HG03159 (cell line): ENCODE data around the gene ROBO1.

Source experiments
- ATAC-seq: cut with Tn5 transposase; IDR thresholded peaks from one replicate; pipeline ENCODE4 v1.9.1; 2021; ENCODE audit warnings: mild to moderate bottlenecking, moderate library complexity; ENCODE audit not compliant: unreplicated experiment

ROBO1 gene

DNA sequence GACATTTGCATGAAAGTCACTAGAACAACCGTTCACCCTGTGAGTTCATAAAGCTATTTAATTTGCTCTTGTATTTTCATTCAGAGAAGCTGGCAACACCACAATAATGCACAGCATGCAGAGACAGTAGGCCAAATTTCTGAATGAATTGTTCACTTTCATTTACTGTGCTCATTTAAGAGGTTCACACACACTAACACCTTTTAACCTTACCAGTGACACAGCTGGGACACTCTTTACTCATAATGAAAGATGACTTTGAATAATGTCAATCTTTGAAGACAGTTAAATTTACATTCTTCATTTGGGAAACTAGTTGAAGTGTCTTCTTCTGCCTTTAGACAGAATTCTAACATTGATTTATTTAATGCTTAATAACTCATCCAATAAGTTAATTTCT lies 95.7 kb downstream of the ROBO1 start:
- ATAC-seq, result no peak

DNA sequence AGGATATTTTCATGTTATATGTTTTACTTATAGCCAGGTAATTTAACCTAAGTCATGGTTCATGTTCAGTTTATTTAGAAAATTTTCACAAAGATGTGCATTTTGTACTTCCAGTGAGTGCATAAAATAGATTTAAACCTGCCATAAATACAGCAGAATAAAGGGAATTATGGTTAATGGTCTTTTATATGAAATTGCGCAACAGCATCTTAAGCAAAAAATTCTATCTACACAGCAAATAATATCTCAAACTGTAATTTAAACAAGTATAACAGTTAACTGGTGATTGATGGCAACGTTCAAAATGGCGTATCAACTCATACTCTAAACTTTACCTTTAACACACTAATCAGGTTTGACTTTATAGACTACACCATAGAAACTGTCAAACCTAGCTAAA lies 97.6 kb downstream of the ROBO1 start:
- no peak for ATAC-seq

- no peak for ATAC-seq
These were observed 103.3 kb downstream of the ROBO1 start for GRCh38 chr3:79664455-79664854.

GRCh38 chr3:79661896-79662295 lies 105.9 kb downstream of the ROBO1 start:
- no peak for ATAC-seq

GRCh38 chr3:79657076-79657475 lies 110.7 kb downstream of the ROBO1 start:
- no peak for ATAC-seq

- no peak for ATAC-seq
These were observed 113.8 kb downstream of the ROBO1 start for GRCh38 chr3:79654019-79654418.

DNA sequence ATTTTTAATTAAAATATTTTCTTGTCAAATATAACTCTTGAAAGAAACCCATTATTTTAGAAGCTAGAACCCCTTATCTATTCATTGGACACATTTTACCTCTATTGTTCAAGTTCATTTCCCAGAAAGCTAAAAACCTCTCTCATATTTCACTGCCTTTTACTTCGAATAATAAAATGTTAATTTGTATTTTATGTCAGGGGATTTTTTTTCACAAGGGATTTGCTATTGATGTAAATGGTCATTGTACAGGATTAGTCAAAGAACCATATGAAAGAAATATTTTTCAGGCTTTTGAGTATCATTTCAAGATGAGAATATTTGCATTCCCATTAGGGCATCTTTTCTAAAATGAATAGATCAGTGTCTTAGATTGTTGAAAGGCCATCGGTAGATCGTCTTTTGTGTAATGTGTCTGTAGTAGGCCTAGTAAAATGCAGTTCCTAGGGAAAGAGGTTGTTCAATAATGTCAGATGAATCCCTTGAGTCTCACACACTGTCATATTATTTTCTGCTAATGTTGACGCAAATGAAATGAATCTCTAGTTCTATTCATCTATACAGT lies 114.5 kb downstream of the ROBO1 start:
- ATAC-seq, result no peak

- no peak for ATAC-seq
These were observed 116.2 kb downstream of the ROBO1 start for GRCh38 chr3:79651536-79652065.

DNA sequence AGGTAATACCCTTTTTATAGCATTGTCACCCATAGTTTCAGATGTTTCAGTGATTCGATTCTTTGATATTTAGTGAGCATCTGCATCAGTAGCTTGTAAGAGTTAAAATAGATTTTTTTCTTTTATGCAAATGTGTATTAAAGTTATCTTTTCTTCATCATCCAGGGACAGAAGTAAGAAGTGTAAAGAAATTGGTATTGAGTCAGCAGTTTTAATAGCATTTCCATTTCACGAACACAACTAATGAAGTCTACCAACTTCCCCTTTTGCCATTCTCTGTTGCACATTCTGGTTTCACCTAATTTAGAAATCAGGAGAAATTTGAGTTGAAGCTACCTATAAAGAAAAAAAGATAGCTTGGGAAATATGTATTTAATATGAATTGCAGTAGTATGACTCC lies 127.9 kb downstream of the ROBO1 start:
- ATAC-seq, result no peak

DNA sequence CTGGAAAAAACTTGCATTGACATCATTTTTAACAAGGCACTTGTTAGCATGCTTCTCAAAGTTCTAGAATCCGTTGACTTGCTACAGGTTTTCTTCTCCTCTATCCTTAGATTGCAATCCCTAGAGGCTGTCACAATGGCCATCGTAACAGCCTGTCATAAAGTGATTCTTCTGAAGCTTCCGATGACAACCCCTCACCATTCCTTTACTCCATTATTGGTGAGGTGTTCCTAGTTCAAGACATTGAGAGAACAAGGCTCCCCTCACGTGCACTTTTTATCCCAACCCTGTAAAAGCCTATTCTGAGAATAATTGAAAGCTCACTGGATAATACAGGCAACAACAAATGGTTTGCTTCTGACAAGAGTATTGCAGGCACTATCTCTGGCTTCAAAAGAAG lies 131.4 kb downstream of the ROBO1 start:
- ATAC-seq, result no peak

DNA sequence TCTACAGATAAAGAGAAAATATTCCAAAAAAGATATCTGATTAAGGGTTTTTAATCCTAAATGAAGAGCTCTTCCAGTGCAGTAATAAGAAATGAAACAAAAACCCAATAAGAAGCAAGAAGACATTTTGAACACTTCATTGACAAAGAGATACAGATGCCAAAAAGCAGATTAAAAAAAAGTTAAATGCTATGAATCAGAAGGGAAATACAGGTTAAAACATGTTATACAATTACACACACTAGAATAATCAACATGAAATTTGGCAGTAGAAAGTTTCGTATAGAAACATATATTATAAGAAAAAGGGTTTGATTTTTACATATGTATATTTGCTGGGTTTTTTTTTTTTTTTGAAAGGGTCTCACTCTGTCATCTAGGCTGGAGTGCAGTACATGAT lies 135.0 kb downstream of the ROBO1 start:
- no peak for ATAC-seq

- no peak for ATAC-seq
These were observed 148.9 kb downstream of the ROBO1 start for GRCh38 chr3:79618883-79619282.

DNA sequence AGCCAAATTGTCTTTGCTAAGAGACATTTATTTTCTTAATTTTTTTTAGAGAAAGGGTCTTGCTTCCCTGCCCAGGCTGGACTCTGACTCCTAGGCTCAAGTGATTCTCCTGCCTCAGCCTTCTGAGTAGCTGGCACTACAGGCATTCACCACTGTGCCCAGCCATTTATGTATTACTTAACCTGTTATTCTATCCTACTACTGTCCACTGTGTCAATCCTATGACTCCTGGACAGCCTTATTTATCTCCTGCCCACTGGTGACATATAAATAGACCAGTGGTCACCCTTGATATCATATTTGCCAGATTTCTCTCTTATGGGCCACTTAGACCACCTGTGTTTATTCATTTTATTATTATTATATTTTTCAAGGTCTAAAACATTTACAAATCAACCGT lies 161.4 kb downstream of the ROBO1 start:
- no peak for ATAC-seq

- ATAC-seq, result no peak
These were observed 163.1 kb downstream of the ROBO1 start for GRCh38 chr3:79604681-79605080.

- ATAC-seq, result no peak
These were observed 165.4 kb downstream of the ROBO1 start for GRCh38 chr3:79602385-79602784.

DNA sequence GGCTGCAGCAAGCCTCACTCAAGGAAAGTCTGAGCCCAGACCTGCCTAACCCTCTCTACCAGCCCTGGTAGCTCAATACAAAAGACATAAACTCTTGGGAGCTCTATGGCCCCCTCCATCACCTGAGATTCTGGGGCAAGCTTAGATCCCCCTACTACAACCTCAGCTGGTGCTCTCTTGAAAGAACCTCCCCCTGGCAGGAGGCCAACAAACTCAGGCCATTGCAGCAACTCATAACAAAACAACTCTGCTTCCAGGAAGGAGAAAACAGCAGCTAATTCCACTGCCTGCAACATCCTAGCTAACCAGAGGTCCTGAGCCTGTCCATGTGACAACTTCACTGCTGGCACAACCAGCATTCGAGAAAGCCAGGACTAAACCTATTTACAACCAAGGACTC lies 169.2 kb downstream of the ROBO1 start:
- ATAC-seq, result no peak

- no peak for ATAC-seq
These were observed 170.1 kb downstream of the ROBO1 start for GRCh38 chr3:79597709-79598108.

DNA sequence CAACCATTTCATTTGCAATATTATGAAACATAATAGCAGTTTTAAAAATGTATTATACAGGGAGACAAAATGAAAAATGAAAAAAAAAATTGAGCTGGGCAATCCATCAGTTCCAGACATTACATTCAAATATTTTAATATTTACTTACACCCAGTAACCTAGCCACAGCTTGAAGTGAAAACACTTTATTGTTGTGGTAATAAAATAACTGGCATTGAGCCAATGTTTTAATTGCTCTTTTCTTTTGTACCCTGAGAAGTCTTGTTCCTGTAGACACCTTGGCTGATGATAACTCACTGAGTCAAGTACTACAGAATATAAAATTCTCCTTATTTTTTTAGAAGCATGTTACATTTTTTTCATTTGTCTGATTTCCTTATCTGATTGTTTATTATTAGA lies 180.6 kb downstream of the ROBO1 start:
- no peak for ATAC-seq

DNA sequence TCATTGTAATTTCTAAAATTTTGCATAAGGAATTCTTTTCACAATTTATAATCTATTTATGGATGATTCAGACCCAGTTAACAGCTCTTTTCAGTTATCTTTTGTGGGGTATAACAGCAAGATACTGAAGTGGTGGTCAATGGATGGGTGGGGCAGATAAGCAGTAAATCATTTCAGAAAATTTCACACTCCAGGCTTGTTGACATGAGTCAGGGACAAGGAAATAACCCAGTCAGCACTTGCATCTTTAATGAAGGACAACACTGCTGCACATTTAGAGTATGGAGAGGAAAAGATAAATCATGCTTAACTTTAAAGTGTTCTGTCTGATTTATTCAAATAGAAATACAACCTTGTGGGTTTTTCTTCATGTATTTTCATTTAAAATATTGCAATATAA lies 181.6 kb downstream of the ROBO1 start:
- ATAC-seq, result no peak

DNA sequence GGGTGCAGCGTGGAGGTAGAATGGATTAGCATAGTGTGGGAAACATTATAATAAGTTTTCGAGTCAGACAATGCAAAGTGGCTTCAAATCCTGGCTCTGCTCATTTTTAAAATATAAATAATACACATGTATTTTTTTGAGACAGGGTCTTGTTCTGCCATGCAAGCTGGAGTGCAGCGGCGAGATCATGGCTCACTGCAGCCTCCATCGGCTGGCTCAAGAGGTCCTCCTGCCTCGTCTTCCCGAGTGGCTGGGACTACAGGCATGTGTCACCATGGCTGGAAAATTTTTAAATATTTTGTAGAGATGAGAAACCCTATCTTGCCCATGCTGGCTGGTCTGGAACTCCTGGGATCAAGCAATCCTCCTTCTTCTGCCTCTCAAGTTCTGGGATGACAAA lies 194.9 kb downstream of the ROBO1 start:
- ATAC-seq, result no peak

GRCh38 chr3:79568938-79569337 lies 198.9 kb downstream of the ROBO1 start:
- ATAC-seq, result no peak

GRCh38 chr3:79564192-79564591 lies 203.6 kb downstream of the ROBO1 start:
- no peak for ATAC-seq

GRCh38 chr3:79560698-79561097 lies 207.1 kb downstream of the ROBO1 start:
- no peak for ATAC-seq
